ENCODE measurements around the gene COL23A1.

DNA sequence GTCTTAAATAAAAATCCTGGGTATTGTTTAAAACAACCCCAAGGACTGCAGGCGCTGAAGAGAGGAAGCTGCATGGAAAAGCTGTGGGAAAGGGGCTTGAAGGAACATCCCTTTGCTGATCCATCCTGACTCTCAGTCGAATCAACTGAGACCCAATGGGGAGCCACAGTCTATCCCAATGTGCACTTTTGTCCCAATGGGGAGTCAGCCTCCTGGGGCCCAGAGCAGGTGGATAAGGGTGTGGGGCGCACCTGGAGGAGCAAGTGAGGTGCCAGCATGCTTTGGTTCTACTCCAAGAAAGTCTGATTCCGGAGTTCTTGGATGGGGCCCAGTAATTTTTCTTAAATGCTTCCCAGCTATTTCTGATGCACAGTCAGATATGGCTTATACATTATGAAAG, 118.1 kb downstream of the COL23A1 start:
- TF ChIP-seq, protein P1, sequence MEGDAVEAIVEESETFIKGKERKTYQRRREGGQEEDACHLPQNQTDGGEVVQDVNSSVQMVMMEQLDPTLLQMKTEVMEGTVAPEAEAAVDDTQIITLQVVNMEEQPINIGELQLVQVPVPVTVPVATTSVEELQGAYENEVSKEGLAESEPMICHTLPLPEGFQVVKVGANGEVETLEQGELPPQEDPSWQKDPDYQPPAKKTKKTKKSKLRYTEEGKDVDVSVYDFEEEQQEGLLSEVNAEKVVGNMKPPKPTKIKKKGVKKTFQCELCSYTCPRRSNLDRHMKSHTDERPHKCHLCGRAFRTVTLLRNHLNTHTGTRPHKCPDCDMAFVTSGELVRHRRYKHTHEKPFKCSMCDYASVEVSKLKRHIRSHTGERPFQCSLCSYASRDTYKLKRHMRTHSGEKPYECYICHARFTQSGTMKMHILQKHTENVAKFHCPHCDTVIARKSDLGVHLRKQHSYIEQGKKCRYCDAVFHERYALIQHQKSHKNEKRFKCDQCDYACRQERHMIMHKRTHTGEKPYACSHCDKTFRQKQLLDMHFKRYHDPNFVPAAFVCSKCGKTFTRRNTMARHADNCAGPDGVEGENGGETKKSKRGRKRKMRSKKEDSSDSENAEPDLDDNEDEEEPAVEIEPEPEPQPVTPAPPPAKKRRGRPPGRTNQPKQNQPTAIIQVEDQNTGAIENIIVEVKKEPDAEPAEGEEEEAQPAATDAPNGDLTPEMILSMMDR (tag by site-specific recombination; IDR thresholded peaks at IDR 0.05) = no peak
- TF ChIP-seq ZBTB48 (tag by site-specific recombination; IDR thresholded peaks at IDR 0.05) (no peak), ZNF571 (tag by site-specific recombination; IDR thresholded peaks at IDR 0.05) (no peak), ZNF16 (tag by site-specific recombination; IDR thresholded peaks at IDR 0.05; ENCODE audit: low read depth) (no peak), ZSCAN30 (tag by site-specific recombination; IDR thresholded peaks at IDR 0.05) (no peak), YY1 (tag by site-specific recombination; IDR thresholded peaks at IDR 0.05) (no peak)
- TF ChIP-seq, protein P2, sequence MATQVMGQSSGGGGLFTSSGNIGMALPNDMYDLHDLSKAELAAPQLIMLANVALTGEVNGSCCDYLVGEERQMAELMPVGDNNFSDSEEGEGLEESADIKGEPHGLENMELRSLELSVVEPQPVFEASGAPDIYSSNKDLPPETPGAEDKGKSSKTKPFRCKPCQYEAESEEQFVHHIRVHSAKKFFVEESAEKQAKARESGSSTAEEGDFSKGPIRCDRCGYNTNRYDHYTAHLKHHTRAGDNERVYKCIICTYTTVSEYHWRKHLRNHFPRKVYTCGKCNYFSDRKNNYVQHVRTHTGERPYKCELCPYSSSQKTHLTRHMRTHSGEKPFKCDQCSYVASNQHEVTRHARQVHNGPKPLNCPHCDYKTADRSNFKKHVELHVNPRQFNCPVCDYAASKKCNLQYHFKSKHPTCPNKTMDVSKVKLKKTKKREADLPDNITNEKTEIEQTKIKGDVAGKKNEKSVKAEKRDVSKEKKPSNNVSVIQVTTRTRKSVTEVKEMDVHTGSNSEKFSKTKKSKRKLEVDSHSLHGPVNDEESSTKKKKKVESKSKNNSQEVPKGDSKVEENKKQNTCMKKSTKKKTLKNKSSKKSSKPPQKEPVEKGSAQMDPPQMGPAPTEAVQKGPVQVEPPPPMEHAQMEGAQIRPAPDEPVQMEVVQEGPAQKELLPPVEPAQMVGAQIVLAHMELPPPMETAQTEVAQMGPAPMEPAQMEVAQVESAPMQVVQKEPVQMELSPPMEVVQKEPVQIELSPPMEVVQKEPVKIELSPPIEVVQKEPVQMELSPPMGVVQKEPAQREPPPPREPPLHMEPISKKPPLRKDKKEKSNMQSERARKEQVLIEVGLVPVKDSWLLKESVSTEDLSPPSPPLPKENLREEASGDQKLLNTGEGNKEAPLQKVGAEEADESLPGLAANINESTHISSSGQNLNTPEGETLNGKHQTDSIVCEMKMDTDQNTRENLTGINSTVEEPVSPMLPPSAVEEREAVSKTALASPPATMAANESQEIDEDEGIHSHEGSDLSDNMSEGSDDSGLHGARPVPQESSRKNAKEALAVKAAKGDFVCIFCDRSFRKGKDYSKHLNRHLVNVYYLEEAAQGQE (tag by site-specific recombination; IDR thresholded peaks at IDR 0.05) = no peak

Measured in HEK293 (cell line).